Measurements from ENCODE around the gene EPHA3. TPM values are rescaled to one million over a fixed set of nuclear protein-coding genes. Genes with fewer than 3 reads are reported as not detected.

EPHA3 gene
- total RNA-seq (2022), result not detected in 2 replicates
- Bru-seq, nascent RNA, result percentile 5 among the genes with signal in this experiment
- percentile 5 among the genes with signal in this experiment for BruChase-seq, experiment 1, labeled RNA remaining after a 2-hour chase
- percentile 1 among the genes with signal in this experiment for BruChase-seq, experiment 2, labeled RNA remaining after a 6-hour chase
- long read RNA-seq, result 0 reads

- DNase-seq, result peak; percentile 54 to 56
Measured at GRCh38 chr3:89107461-89108290, at the start of gene EPHA3. Gene EPHA3, plus strand, starts transcription at chr3:89107621. Its CDS starts 128 bp downstream, at chr3:89107749.

GRCh38 chr3:89058371-89058770 lies 49.0 kb upstream of the EPHA3 start:
- POLR2A ChIA-PET, result no interaction called here

More at GRCh38 chr3:89107461-89108290, at the start of gene EPHA3:
- H3K4me3 Mint-ChIP-seq (ENCODE audit: unreplicated experiment), result peak within 1 kb of the TSS; percentile 78
- Histone ChIP-seq H3K36me3 (ENCODE audit: control insufficient read depth, insufficient read depth, low read length) (no peaks in the 10 kb centered on the region), H3K4me1 (no peaks in the 10 kb centered on the region), H3K27me3 (replicated peaks; ENCODE audit: control insufficient read depth, insufficient read depth, low read length) (no peaks in the 10 kb centered on the region; the same call in 1 of the 2 replicates), H3K9me3 (no peaks in the 10 kb centered on the region), H3K4me3 (ENCODE audit: low read depth, low read length) (peak within 1 kb of the TSS; percentile 18)
- ChIA-PET CTCF (no interaction called here), POLR2A (no interaction called here)
- H3K27me3 Mint-ChIP-seq (ENCODE audit: insufficient read depth, unreplicated experiment), result peaks cover 17% of the 10 kb centered on the region
- intact Hi-C loops (cut with micrococcal nuclease; ENCODE audit: unreplicated experiment), result loop anchor here (2.0 kb wide), 1 partner anchor 895 kb away; no protein-coding TSS in a partner anchor
- H3K4me1 Mint-ChIP-seq (ENCODE audit: low read depth, unreplicated experiment), result peaks cover 7% of the 10 kb centered on the region
- H3K9me3 Mint-ChIP-seq (ENCODE audit: unreplicated experiment), result no peaks in the 10 kb centered on the region
- no TSS peak for BruUV-seq (replicated peaks)
- H3K27ac Mint-ChIP-seq (ENCODE audit: unreplicated experiment), result no peak within 1 kb of the TSS
- TF ChIP-seq CTCF (IDR thresholded peaks at IDR 0.05; ENCODE audit: insufficient read depth in 1 of 2, low read depth in 1 of 2, low read length in 1 of 2, severe bottlenecking in 1 of 2, unreplicated experiment in 1 of 2), result no peak
- no peaks in the 10 kb centered on the region for H3K36me3 Mint-ChIP-seq (ENCODE audit: insufficient read depth, unreplicated experiment)

More at GRCh38 chr3:89058371-89058770, 49.0 kb upstream of the EPHA3 start:
- Histone ChIP-seq H3K9me3 (no peaks in the 10 kb centered on the region), H3K4me1 (no peaks in the 10 kb centered on the region), H3K4me3 (ENCODE audit: low read depth, low read length) (no peak overlapping the region), H3K27me3 (replicated peaks; ENCODE audit: control insufficient read depth, insufficient read depth, low read length) (no peaks in the 10 kb centered on the region), H3K36me3 (ENCODE audit: control insufficient read depth, insufficient read depth, low read length) (no peaks in the 10 kb centered on the region)
- Mint-ChIP-seq H3K4me1 (ENCODE audit: low read depth, unreplicated experiment) (no peaks in the 10 kb centered on the region), H3K27ac (ENCODE audit: unreplicated experiment) (no peak overlapping the region), H3K27me3 (ENCODE audit: insufficient read depth, unreplicated experiment) (no peaks in the 10 kb centered on the region), H3K36me3 (ENCODE audit: insufficient read depth, unreplicated experiment) (no peaks in the 10 kb centered on the region), H3K9me3 (ENCODE audit: unreplicated experiment) (no peaks in the 10 kb centered on the region), H3K4me3 (ENCODE audit: unreplicated experiment) (no peak overlapping the region)
- no peak for TF ChIP-seq CTCF (IDR thresholded peaks at IDR 0.05; ENCODE audit: insufficient read depth in 1 of 2, low read depth in 1 of 2, low read length in 1 of 2, severe bottlenecking in 1 of 2, unreplicated experiment in 1 of 2)
- no peak for DNase-seq
- intact Hi-C loops (cut with micrococcal nuclease; ENCODE audit: unreplicated experiment), result no loop called here
- BruUV-seq (replicated peaks), result no TSS peak
- CTCF ChIA-PET, result no interaction called here
